ENCODE measurements around the gene ADAMTSL3. TPM values are rescaled to one million over a fixed set of nuclear protein-coding genes. Genes with fewer than 3 reads are reported as not detected.

Gene ADAMTSL3, protein sequence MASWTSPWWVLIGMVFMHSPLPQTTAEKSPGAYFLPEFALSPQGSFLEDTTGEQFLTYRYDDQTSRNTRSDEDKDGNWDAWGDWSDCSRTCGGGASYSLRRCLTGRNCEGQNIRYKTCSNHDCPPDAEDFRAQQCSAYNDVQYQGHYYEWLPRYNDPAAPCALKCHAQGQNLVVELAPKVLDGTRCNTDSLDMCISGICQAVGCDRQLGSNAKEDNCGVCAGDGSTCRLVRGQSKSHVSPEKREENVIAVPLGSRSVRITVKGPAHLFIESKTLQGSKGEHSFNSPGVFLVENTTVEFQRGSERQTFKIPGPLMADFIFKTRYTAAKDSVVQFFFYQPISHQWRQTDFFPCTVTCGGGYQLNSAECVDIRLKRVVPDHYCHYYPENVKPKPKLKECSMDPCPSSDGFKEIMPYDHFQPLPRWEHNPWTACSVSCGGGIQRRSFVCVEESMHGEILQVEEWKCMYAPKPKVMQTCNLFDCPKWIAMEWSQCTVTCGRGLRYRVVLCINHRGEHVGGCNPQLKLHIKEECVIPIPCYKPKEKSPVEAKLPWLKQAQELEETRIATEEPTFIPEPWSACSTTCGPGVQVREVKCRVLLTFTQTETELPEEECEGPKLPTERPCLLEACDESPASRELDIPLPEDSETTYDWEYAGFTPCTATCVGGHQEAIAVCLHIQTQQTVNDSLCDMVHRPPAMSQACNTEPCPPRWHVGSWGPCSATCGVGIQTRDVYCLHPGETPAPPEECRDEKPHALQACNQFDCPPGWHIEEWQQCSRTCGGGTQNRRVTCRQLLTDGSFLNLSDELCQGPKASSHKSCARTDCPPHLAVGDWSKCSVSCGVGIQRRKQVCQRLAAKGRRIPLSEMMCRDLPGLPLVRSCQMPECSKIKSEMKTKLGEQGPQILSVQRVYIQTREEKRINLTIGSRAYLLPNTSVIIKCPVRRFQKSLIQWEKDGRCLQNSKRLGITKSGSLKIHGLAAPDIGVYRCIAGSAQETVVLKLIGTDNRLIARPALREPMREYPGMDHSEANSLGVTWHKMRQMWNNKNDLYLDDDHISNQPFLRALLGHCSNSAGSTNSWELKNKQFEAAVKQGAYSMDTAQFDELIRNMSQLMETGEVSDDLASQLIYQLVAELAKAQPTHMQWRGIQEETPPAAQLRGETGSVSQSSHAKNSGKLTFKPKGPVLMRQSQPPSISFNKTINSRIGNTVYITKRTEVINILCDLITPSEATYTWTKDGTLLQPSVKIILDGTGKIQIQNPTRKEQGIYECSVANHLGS (N-terminal part only)
- not detected for total RNA-seq

DNA sequence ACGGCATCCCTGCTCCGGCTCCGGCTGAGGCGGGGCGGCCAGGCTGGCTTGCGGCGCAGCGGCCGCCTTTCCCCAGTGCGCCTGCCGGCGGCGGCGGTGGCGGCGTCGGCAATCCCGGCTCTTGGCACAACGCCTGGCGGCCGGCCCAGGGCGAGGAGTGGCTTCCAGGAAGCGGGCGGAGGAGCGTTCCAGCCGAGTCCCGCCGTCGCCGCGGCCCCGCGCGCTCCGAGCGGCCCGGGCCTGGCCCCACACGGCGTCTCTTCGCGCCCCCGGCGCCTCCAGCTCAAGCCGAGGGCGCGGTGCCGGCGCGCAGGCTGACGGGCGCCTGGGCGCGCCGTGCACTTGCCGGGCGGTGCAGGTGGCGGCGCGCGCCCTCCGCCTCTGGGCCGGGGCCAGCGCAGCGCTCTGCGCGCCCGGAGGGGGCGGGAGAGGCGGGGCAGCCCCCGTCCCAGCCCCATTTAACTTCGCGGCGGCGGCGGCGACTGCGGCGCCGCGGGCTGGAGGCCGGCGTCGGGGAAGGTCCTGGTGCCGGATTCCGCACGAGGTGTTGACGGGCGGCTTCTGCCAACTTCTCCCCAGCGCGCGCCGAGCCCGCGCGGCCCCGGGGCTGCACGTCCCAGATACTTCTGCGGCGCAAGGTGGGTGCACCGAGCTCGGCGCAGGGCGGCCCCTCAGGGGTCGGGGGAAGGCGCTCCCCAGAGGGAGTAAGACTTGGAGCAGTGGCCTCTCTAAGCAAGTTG, at the start of gene ADAMTSL3:
Gene ADAMTSL3 (plus strand): TSS at position 485 of the 740 bp plus-strand sequence. CDS start 1,639 bp downstream, outside the sequence.
- Mint-ChIP-seq H3K27me3 (ENCODE audit: low read depth) (peaks cover 36% of the 10 kb centered on the region), H3K36me3 (ENCODE audit: insufficient read depth) (no peaks in the 10 kb centered on the region), H3K4me3 (no peak within 1 kb of the TSS), H3K4me1 (ENCODE audit: low read depth) (no peaks in the 10 kb centered on the region), H3K9me3 (no peaks in the 10 kb centered on the region)
- no peak for DNase-seq
- peak in 1 of 2 donors; percentile 34 for ATAC-seq

DNA sequence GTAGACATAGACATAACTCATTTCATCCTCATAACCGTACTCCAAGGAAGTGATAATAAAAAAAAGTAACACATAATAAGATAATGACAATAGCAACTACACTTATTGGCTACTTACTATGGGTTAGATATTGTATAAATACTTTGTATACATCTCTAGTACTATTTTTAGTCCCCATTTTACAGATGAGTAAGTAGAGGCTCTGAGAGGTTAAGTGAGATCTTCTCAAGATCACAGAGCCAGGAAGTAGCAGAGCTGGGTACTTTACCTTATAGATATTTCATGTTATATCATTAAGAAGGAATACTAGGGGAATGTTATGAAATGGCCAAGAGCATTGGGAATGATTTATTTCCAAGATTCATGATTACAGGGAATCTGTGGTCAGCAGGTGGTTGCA, 49.4 kb upstream of the ADAMTSL3 start:
- Mint-ChIP-seq H3K4me3 (no peak overlapping the region), H3K27me3 (ENCODE audit: low read depth) (peaks cover 8% of the 10 kb centered on the region), H3K9me3 (peaks cover 9% of the 10 kb centered on the region), H3K4me1 (ENCODE audit: low read depth) (no peaks in the 10 kb centered on the region), H3K36me3 (ENCODE audit: insufficient read depth) (no peaks in the 10 kb centered on the region)
- ATAC-seq (no peak), DNase-seq (no peak)

DNA sequence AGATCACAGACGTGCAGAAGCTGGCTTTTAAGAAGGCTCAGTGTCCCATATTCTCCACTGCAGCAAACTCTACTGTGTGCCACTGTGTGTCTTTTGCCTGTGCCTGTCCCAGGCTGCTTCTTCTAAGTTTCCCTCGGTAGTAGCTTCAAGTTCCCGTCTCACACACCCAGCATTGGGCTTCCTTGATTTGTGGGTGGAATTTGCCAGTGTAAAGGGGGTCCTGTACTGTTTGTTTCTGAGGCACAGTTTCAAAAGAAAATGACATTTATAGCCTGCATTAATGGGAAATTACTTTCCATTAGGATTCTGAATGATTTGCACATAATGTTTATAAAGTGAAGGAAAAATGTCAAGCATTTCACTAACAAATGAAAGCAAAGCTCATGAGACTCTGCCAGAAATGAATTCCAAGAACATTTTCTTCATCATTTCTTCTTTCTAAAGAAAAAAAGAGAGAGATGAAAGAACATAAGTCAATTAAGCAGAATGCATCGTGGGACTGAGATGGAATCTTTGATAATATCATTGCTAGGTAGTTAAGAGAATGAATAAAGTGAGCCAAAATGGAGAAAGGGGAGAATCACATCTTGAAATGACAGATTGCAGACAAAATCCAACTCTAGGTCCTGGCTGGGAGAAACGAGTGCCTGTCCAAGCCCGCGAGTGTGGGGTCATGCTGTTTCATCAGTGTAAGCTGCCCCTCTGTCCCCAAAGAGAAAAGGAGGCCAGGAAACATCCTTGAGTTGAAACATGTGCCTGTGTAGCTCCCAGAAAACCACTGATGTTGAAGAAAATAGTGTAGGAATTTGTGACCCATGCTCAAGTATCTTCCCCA, 48.6 kb upstream of the ADAMTSL3 start:
- Mint-ChIP-seq H3K4me1 (ENCODE audit: low read depth) (no peaks in the 10 kb centered on the region), H3K9me3 (peaks cover 3% of the 10 kb centered on the region), H3K4me3 (no peak overlapping the region), H3K36me3 (ENCODE audit: insufficient read depth) (no peaks in the 10 kb centered on the region), H3K27me3 (ENCODE audit: low read depth) (peaks cover 9% of the 10 kb centered on the region)
- no peak for ATAC-seq
- DNase-seq = no peak

DNA sequence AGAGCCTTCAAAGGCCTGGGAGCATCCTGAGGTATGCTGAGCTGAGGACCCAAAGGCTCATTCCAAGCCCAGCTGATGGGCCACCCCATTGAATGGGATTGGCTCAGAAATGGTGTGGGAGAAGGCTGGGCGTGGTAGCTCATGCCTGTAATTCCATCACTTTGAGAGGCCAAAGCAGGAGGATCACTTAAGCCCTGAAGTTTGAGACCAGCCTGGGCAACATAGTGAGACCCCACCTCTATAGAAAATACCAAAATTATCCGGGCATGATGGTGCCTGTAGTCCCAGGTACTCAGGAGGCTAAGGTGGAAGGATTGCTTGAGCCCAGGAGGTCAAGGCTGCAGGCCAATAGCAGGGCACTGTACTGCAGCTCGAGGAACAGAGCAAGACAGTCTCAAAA, 43.8 kb upstream of the ADAMTSL3 start:
- peaks cover 4% of the 10 kb centered on the region for H3K27me3 Mint-ChIP-seq (ENCODE audit: low read depth)
- ATAC-seq (no peak), DNase-seq (no peak)
- no peaks in the 10 kb centered on the region for H3K9me3 Mint-ChIP-seq
- no peaks in the 10 kb centered on the region for H3K36me3 Mint-ChIP-seq (ENCODE audit: insufficient read depth)
- no peaks in the 10 kb centered on the region for H3K4me1 Mint-ChIP-seq (ENCODE audit: low read depth)
- no peak overlapping the region for H3K4me3 Mint-ChIP-seq

DNA sequence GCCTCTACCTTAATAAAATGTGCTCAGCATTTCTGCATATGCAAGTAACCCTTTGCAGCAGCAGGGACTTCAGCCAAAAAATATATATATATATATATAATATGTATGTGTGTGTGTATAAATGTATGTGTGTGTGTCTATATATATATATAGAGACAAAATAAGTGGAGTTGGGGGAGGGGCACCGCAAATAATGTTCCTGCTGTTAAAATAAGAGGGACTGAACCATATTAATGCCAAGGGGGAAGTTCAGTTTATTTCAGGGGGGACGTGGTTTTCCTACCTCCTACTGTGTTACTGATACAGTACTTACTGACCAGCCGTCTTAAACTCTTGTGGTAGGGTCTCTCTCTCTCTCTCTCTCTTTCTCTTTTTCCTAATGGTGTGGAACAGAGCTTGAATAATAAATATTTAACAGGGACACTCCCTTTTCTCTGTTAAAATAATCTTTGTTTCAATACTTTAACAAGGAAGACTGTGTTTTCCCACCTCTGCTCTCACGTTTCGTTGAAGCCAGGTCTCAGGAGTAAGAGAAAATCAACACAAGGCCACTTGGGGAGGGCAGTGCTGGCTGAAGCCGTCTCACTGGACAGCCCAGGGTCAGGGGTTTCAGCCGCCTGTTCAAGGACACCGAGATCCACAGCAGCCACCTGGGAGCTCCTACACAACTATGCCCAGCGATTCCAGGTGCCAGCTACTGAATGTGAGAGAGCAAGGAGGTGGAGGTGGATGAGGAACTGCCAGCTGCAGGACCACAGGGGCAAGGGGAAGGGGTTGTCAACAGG, 42.8 kb upstream of the ADAMTSL3 start:
- H3K4me1 Mint-ChIP-seq (ENCODE audit: low read depth) = no peaks in the 10 kb centered on the region
- no peak for DNase-seq
- peaks cover 4% of the 10 kb centered on the region for H3K27me3 Mint-ChIP-seq (ENCODE audit: low read depth)
- no peaks in the 10 kb centered on the region for H3K9me3 Mint-ChIP-seq
- H3K4me3 Mint-ChIP-seq = no peak overlapping the region
- H3K36me3 Mint-ChIP-seq (ENCODE audit: insufficient read depth) = no peaks in the 10 kb centered on the region
- ATAC-seq = no peak

DNA sequence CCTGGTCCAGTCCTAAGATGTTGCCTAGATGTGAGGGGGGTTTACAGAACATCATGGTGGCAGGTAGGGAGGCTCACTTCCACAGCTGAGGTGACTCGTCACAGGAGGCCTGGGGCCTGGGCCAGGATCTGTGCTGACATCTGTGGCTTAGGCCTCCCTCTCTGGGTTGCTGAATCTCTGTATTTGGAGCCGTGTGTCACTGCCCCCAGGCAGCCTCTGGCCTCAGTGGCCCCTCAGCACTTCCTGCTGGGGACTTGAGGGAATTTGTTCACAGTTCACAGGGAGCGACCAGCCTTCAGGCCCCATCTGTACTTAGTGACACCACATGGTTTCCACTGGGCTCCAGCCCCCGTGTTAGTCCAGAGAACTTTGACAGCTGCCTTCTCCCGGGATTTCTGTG, 41.7 kb upstream of the ADAMTSL3 start:
- peaks cover 4% of the 10 kb centered on the region for H3K27me3 Mint-ChIP-seq (ENCODE audit: low read depth)
- DNase-seq (no peak), ATAC-seq (no peak)
- H3K4me1 Mint-ChIP-seq (ENCODE audit: low read depth) = no peaks in the 10 kb centered on the region
- no peaks in the 10 kb centered on the region for H3K36me3 Mint-ChIP-seq (ENCODE audit: insufficient read depth)
- H3K9me3 Mint-ChIP-seq = no peaks in the 10 kb centered on the region
- H3K4me3 Mint-ChIP-seq = no peak overlapping the region

DNA sequence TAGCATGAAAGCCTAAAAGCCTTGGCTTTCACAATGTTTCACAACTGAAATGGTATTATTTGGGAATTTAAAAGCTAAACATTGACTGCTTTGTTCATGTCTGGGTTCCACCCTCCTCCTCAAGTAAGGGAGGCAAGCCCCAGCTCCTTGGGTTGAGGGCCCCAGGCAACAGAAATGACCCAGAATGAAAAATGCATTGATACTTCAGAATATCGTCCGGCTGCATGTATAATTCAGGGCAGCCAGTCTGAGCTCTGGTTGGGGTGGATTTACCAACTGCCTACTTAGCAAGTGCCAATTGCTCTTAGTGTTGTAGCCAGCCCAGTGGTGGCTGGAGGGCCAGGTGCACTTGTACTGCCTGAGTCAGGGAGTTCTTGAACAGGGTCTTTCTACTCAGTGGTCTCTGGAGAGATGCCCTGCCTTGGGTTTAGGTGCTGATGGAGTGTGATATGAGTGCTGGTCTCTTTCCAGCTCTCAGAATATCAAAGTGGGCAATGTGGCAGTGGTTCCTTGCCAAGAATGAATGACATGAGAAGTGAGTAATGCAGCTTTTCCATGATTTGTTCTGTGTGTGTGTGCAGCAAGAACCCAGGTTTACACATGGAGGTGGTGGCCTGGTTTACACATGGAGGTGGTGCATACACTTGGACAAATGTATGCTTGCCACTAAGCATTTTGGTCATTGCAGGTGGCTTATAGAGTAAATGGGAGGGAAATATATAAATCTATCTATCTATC, 40.9 kb upstream of the ADAMTSL3 start:
- Mint-ChIP-seq H3K36me3 (ENCODE audit: insufficient read depth) (no peaks in the 10 kb centered on the region), H3K9me3 (no peaks in the 10 kb centered on the region), H3K4me3 (no peak overlapping the region), H3K4me1 (ENCODE audit: low read depth) (no peaks in the 10 kb centered on the region), H3K27me3 (ENCODE audit: low read depth) (peaks cover 6% of the 10 kb centered on the region)
- DNase-seq (no peak), ATAC-seq (no peak)

DNA sequence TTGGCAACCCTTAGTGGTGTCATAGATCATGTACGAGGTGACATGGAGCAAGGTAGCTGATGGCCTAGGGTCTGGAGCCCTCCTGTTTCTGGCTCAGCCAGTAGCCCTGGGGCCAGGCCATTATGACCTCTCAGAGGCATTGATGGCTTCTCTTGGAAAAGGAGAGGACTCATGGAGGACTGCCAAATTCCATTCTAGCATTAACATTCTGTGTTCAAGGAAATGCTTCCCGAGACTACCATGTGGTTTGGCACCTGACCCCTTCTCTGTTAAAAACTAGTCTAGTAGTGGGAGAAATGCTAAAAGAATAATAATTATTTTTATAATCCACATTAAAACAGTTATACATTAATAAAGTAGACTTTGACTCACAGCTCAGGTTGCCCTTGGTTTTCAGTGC, 40.2 kb upstream of the ADAMTSL3 start:
- Mint-ChIP-seq H3K36me3 (ENCODE audit: insufficient read depth) (no peaks in the 10 kb centered on the region), H3K9me3 (no peaks in the 10 kb centered on the region), H3K27me3 (ENCODE audit: low read depth) (peaks cover 6% of the 10 kb centered on the region), H3K4me1 (ENCODE audit: low read depth) (no peaks in the 10 kb centered on the region), H3K4me3 (no peak overlapping the region)
- no peak for ATAC-seq
- DNase-seq = no peak

DNA sequence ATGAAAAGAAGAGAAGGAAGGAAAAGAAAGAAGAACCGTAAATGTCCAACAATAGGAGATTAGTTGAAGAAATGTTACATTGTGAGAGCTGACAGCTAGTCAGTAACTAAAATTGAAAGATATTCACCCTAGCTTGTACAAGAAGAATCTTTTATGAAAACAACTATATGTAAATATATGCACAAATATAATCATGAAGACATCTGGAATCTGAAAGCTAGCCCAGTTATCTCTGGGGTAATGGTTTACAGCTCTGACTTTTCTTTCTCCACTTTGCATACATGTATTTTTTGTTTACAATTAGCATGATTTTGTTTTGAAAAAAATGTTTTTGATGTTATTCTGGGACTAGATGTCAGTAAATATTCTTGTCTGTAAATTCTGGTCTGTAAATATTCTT, 37.1 kb upstream of the ADAMTSL3 start:
- H3K4me1 Mint-ChIP-seq (ENCODE audit: low read depth) = no peaks in the 10 kb centered on the region
- no peaks in the 10 kb centered on the region for H3K36me3 Mint-ChIP-seq (ENCODE audit: insufficient read depth)
- DNase-seq = no peak
- no peak for ATAC-seq
- H3K4me3 Mint-ChIP-seq = no peak overlapping the region
- H3K9me3 Mint-ChIP-seq = no peaks in the 10 kb centered on the region
- peaks cover 2% of the 10 kb centered on the region for H3K27me3 Mint-ChIP-seq (ENCODE audit: low read depth)

DNA sequence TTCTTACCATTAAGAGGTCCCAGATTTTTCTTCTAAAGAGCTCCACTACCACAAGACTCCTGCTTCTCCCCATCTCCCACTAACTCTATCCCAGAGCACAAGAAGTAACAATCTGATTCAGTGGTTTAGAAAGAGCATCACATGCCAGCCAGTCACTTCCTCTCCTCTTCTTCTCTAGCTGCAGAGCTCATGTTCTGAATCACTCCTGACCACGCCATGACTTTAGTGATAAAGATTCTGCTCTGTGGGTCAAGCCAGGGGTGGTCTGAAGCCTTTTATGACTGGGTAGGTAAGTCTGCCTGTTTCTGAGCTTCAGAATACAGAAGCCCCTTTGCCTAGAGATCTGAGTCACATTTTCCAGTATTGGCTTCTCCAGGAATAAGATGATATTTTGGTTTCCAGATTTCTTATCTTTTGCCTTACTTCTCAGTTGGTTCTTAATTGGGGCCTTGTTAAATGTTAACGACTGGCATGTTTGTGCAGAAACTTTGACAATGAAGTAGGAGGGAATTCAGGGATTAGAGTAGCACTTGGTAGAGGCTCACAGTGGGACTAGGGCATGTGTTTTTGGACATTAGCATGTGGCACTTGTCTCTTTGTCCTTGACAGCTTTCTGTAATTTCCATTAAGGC, 27.6 kb upstream of the ADAMTSL3 start:
- DNase-seq (no peak), ATAC-seq (peak; percentile 27 to 32)
- H3K9me3 Mint-ChIP-seq = no peaks in the 10 kb centered on the region
- no peak overlapping the region for H3K4me3 Mint-ChIP-seq
- no peaks in the 10 kb centered on the region for H3K27me3 Mint-ChIP-seq (ENCODE audit: low read depth)
- no peaks in the 10 kb centered on the region for H3K4me1 Mint-ChIP-seq (ENCODE audit: low read depth)
- H3K36me3 Mint-ChIP-seq (ENCODE audit: insufficient read depth) = no peaks in the 10 kb centered on the region

DNA sequence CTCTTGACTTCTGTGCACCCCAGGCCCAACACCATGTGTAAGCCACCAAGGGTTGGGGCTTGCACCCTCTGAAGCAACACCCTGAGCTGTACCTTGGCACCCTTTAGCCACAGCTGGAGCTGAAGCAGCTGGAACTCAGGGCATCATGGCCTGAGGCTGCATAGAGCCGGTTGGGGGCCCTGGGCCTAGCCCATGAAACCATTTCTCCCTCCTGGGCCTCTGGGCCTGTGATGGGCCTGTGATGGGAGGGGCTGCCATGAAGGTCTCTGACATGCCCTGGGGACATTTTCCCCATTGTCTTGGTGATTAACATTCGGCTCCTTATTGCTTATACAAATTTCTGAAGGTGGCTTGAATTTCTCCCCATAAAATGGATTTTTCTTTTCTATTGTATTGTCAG, 22.4 kb upstream of the ADAMTSL3 start:
- ATAC-seq (no peak), DNase-seq (no peak)
- Mint-ChIP-seq H3K9me3 (peaks cover 10% of the 10 kb centered on the region), H3K4me1 (ENCODE audit: low read depth) (no peaks in the 10 kb centered on the region), H3K27me3 (ENCODE audit: low read depth) (peaks cover 2% of the 10 kb centered on the region), H3K4me3 (no peak overlapping the region), H3K36me3 (ENCODE audit: insufficient read depth) (no peaks in the 10 kb centered on the region)

DNA sequence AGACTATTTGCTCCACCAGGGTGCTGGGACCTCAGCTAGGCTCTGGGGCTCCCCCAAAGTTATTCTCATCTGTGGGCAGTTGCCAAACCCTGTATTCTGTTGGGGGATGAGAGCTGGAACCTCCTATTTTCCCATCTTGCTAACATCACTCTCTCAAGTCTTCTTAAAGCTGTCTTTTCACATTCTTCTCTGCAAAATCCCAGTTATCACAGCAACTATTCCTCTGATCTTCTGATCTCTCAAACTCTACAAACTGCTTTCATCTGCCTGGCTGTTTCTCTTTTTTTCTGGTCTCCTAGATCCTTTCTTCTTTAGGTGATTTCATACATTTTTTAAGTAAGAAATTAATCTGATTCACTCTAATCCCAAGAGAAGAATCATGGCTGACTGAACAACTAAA, 10.7 kb upstream of the ADAMTSL3 start:
- ATAC-seq (no peak), DNase-seq (no peak)
- H3K9me3 Mint-ChIP-seq = peaks cover 16% of the 10 kb centered on the region
- no peaks in the 10 kb centered on the region for H3K27me3 Mint-ChIP-seq (ENCODE audit: low read depth)
- H3K4me3 Mint-ChIP-seq = no peak overlapping the region
- H3K36me3 Mint-ChIP-seq (ENCODE audit: insufficient read depth) = no peaks in the 10 kb centered on the region
- no peaks in the 10 kb centered on the region for H3K4me1 Mint-ChIP-seq (ENCODE audit: low read depth)

Measured in activated T-cell treated with anti-CD3 and anti-CD28 coated beads, Interleukin-2, amount 50 U/mL, for 4 hours (primary cell).